A549 treated with AZD9567 at 1 μM for 4 hours (cell line): ENCODE measurements around the gene LAYN. TPM values are rescaled to one million over a fixed set of nuclear protein-coding genes. Genes with fewer than 3 reads are reported as not detected.

Experiments used
- total RNA-seq: library from RNA; stranded (reverse); fragments of 200-300 nt; extraction: Qiagen RNA extraction; gene quantifications from 5 replicates; pipeline ENCODE4 v1.2.3, GENCODE V29; 2022; ENCODE audit not compliant: insufficient read depth

The LAYN gene, protein sequence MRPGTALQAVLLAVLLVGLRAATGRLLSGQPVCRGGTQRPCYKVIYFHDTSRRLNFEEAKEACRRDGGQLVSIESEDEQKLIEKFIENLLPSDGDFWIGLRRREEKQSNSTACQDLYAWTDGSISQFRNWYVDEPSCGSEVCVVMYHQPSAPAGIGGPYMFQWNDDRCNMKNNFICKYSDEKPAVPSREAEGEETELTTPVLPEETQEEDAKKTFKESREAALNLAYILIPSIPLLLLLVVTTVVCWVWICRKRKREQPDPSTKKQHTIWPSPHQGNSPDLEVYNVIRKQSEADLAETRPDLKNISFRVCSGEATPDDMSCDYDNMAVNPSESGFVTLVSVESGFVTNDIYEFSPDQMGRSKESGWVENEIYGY
- total RNA-seq, result 1.8 to 4.3 TPM (median 3.8 TPM) in 5 replicates

DNA sequence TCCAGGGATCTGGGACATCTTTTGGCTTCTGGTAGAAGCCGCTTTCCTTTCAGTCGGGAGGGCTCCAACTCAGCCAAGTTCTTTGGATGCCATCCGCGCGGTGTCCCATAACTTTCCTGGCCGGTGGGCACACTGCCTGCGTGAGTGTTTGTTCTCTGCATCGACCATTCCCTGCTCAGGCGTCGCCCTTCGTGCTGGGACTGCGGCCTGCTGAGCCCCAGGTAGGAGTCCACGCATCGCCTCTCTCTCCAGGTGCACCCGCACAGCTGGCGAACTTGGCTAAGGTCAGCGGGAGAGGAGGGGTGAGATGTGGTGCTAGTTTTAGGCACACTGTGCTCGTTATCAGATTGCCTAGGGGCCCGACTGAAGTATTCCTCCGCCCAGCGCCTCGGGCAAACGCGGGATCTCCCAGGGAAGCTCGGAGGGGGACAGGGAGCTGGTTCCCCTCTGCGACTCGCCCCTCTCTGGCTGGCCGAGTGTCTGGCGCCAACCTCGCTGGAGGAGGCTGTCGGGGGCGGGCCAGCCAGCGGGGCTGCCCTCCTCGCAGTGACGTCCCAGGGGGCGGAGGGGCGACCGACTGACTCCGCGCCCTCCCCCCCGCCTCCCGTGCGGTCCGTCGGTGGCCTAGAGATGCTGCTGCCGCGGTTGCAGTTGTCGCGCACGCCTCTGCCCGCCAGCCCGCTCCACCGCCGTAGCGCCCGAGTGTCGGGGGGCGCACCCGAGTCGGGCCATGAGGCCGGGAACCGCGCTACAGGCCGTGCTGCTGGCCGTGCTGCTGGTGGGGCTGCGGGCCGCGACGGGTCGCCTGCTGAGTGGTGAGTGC lies at the start of gene LAYN:
Gene LAYN (plus strand): TSS at position 607 of the 823 bp plus-strand sequence. CDS start 124 bp downstream, at position 731.

DNA sequence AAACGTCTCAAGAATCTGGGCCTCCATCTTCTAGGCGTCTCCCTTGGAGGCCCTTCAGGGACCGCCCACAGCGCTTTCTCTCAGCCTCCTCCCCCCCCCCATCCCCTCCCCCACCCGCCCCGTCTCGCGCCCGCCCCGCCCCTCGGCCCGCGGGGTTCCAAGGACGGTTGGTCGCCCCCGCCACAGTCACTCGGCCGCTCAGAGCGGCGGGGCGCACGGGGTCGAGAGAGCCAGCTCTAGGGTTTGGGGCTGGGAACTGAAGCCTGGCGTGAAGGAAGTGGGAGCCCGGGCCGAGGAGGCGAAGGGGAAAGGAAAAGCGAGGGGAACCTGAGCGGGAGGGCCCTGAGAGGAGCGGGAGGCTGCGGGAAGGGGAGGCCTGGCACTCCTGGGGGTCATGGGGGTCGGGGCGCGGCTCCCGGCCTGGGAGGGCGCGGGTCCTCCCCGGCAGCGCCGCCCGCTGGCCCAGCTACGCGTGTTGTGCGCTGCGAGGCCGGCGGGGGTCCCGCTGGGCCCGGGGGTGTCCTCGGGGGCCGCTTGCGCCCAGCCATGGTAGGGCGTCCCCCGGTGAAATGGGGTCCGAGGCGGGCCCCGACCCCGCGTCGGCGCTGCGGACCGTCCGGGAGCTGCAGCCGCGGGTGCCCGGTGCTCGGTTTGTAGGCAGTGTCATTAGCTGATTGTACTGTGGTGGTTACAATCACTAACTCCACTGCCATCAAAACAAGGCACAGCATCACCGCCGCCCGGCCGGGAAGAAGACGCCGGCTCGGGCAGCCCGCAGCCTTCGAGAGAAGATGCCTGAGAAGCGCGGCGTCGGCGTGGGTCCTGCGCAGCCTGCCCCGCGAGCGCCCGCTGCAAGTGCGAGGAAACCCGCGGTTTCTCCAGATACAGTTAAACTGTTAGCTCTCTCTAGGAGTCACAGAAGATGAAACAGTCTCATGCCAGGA lies 28.0 kb upstream of the LAYN start, which contains the start of gene BTG4:
Gene BTG4 (minus strand): TSS at position 91 of the 944 bp plus-strand sequence. CDS start 13,610 bp downstream, outside the sequence.

DNA sequence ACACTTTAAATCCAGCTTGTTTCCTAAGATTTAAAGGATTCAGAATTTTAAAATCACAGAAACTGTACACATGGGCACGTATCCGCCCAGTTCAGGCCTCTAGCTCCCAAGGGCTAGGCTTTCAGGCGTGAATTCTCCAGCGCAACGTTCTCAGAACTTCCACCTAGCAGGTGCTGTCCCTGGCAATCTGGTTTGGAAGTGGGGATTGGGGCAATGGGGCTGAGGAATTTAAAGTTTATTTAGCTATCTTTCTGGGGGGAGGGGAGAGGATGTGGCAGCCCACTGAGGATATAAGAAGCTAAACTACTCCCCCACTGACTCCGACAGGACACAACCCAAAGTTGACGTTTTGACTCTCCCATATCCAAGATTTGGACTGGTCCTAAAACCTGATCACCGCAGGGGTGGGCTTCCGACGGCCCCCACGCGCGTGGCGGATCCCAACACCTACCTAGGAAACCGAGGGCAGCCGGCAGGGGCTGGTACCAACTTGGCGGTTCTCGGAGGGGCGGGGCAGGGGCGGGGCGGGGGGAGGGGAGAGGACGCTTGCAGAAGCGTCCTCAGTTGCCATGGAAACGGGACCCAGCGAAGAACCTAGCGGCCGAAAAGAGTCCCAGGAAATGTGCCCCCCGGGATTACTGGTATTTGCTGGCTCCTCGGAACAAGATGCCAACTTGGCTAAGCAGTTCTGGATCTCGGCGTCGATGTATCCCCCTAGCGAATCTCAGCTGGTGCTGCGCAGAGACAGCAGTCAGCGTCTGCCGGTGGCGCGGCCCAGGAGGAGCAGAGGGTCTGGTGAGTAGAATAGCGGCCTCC lies 26.1 kb upstream of the LAYN start, which contains the start of gene HOATZ:
Gene HOATZ (plus strand): TSS at position 563 of the 816 bp plus-strand sequence. CDS start 7 bp downstream, at position 570.

DNA sequence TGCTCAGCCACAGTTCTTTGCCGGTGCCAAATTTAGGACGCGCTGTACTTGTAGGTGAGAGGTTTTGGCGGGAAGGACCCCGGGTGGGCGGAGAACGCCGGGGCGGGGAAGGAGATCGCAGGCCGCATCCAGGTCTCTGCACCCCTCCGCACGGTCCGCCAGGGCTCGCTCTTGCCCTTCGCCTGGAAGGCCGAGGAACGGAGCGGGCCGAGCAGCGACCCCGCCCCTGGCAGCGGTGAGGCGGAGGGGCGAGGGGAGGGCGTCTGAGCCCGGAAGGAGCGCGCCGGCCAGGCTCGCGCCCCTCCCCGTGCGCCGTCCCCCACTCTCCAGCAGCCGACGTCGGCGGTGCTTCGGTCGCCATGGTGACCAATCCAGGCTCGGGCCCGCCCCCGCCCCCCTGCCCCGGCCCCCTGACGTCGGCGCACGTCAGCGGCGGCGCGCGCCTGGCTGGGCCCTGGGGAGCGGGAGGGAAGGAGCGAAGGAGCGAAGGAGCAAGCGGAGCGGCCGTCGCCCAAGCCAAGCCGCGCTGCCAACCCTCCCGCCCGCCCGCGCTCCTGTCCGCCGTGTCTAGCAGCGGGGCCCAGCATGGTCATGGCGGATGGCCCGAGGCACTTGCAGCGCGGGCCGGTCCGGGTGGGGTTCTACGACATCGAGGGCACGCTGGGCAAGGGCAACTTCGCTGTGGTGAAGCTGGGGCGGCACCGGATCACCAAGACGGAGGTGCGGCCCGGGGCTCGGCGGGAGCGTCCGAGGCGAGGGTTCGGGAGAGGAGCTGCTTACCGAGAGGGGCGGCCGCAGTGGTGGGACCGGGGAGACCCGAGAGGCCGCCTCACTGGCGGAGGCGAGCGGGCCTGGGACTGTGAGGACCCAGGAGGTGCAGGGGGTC lies 61.7 kb downstream of the LAYN start, which contains the start of gene SIK2:
Gene SIK2 (plus strand): TSS at position 471 of the 886 bp plus-strand sequence. CDS start 115 bp downstream, at position 586.

Other genes with a start within 250 kb of the LAYN start
- gene POU2AF3, start 242.2 kb upstream of the LAYN start, total RNA-seq, result 0.91 to 1.2 TPM (median 1.1 TPM) in 4 of 5 replicates, not detected in the other
- gene POU2AF1, start 161.4 kb upstream of the LAYN start, total RNA-seq, result 0.12 TPM in 1 of 5 replicates, not detected in the others
- 0.10 to 0.19 TPM (median 0.11 TPM) in 4 of 5 replicates, not detected in the other for gene BTG4, start 28.3 kb upstream of the LAYN start, total RNA-seq
- gene HOATZ, start 25.9 kb upstream of the LAYN start, total RNA-seq, result not detected in 5 replicates
- gene SIK2, start 61.7 kb downstream of the LAYN start, total RNA-seq, result 6.8 to 8.3 TPM (median 7.3 TPM) in 5 replicates
- gene PPP2R1B, start 225.7 kb downstream of the LAYN start, total RNA-seq, result 15.1 to 19.7 TPM (median 19.0 TPM) in 5 replicates